C4-2B (cell line): ENCODE measurements around the gene PRR7.

ENCODE experiments used
- H3K27ac ChIP-seq: fragments of 450-650 bp; 2 replicates; pipeline ENCODE4 v1.5.1; 2017
- CTCF ChIP-seq: fragments of 450-650 bp; conservative IDR thresholded peaks from 2 replicates; pipeline ENCODE4 v1.5.1; 2017; ENCODE audit warnings: mild to moderate bottlenecking
- ZFX ChIP-seq: fragments of 450-650 bp; IDR thresholded peaks from 2 replicates; pipeline ENCODE4 v1.6.1; 2017

The PRR7 gene

GRCh38 chr5:177430140-177430951 is 16.3 kb upstream of the PRR7 start:
- TF ChIP-seq CTCF (no peak), ZFX (no peak)
- no peak overlapping the region for H3K27ac ChIP-seq

- TF ChIP-seq CTCF (no peak), ZFX (no peak)
- no peak overlapping the region for H3K27ac ChIP-seq
Observed at GRCh38 chr5:177430972-177431316, 15.7 kb upstream of the PRR7 start.

GRCh38 chr5:177431317-177432142 is 15.1 kb upstream of the PRR7 start:
- no peak overlapping the region for H3K27ac ChIP-seq
- TF ChIP-seq CTCF: no peak
- TF ChIP-seq ZFX: no peak

- TF ChIP-seq ZFX: no peak
- no peak for TF ChIP-seq CTCF
- no peak overlapping the region for H3K27ac ChIP-seq
Observed at GRCh38 chr5:177432143-177432838, 14.3 kb upstream of the PRR7 start.

GRCh38 chr5:177432839-177433657 is 13.6 kb upstream of the PRR7 start:
- no peak overlapping the region for H3K27ac ChIP-seq
- no peak for TF ChIP-seq CTCF
- TF ChIP-seq ZFX: no peak

- no peak overlapping the region for H3K27ac ChIP-seq
- TF ChIP-seq CTCF: no peak
- TF ChIP-seq ZFX: no peak
Observed at GRCh38 chr5:177433658-177434217, 12.9 kb upstream of the PRR7 start.
